Ovary (tissue), 9 donors: ENCODE measurements around the gene RRAS2. TPM values are rescaled to one million over a fixed set of nuclear protein-coding genes. Genes with fewer than 3 reads are reported as not detected.
"Not testable (repeated sequence)": the region's sequence is repeated elsewhere in the genome, so short reads cannot be mapped to it uniquely, and the experiment has no call there.

ENCODE experiments used
- DNase-seq, 5 donors: peaks; one replicate each; pipeline ENCODE4 v3.0.0-alpha.2; 2019 to 2020
- H3K27ac ChIP-seq, 2 donors: fragments of 200-600 bp; one replicate each; pipeline versions ENCODE4 v1.5.1 to v1.8.0; 2019 to 2022
- H3K27me3 ChIP-seq: fragments of 200-600 bp; one replicate; pipeline ENCODE4 v1.8.0; 2022
- H3K36me3 ChIP-seq: fragments of 200-600 bp; sonication (generic); one replicate; pipeline ENCODE4 v1.5.1; 2019
- H3K4me1 ChIP-seq: one replicate; pipeline ENCODE4 v1.8.1; 2013; ENCODE audit warnings: mild to moderate bottlenecking, moderate library complexity; ENCODE audit not compliant: insufficient read depth
- H3K4me3 ChIP-seq: fragments of 200-600 bp; sonication (generic); one replicate; pipeline ENCODE4 v1.5.1; 2017
- H3K9me3 ChIP-seq, 2 donors: fragments of 200-600 bp in 1 of 2; sonication (generic) in 1 of 2; one replicate each; pipeline versions ENCODE4 v1.5.1 to v1.8.1; 2013 to 2019; ENCODE audit warnings: mild to moderate bottlenecking in 1 of 2, moderate library complexity in 1 of 2
- CTCF ChIP-seq, 3 donors: fragments of 450-650 bp in 2 of 3; fragments of 200-600 bp in 1 of 3; IDR thresholded peaks; one replicate each; pipeline versions ENCODE4 v1.5.1 to v1.8.0; 2016 to 2022; ENCODE audit warnings: antibody characterized with exemption in 3 of 3, mild to moderate bottlenecking in 1 of 3
- EP300 ChIP-seq: sonication (generic); formaldehyde crosslinking; IDR thresholded peaks from one replicate; pipeline ENCODE4 v1.6.1; 2017; ENCODE audit warnings: antibody characterized with exemption
- POLR2A ChIP-seq: fragments of 450-650 bp; IDR thresholded peaks from one replicate; pipeline ENCODE4 v1.6.1; 2017; ENCODE audit warnings: antibody characterized with exemption, mild to moderate bottlenecking, moderate library complexity
- WGBS, 3 donors: extraction: QIAGEN DNeasy Blood & Tissue Kit in 1 of 3; methylation state at CpG; one replicate each; pipeline versions ENCODE4 v1.1.5 to v1.1.7; 2013 to 2017; 5-methylcytosine and 5-hydroxymethylcytosine counted together
- intact Hi-C, 4 donors: fragments of 100-400 bp; cut with DNase I; formaldehyde crosslinking; loops; one replicate each; pipeline versions ENCODE4 v1.11.0 to v1.15.1; 2022 to 2023
- polyA plus RNA-seq, 2 donors: library from polyadenylated mRNA; stranded (reverse); fragments of 200-250 nt in 1 of 2; fragments of 350-450 nt in 1 of 2; fragmentation: Illumina TruSeq in 1 of 2; extraction: RNeasy Lipid Tissue Mini Kit (QIAGEN cat#74804) in 1 of 2; gene quantifications; one replicate each; pipeline ENCODE4 v1.2.3, GENCODE V29; 2013 to 2014
- total RNA-seq, 7 donors: library from RNA; depleted of rRNA in 2 of 7; stranded (reverse); fragments of >200 nt in 2 of 7; fragmentation: NEBNext Ultra II Directional in 3 of 7; extraction: Animal tissue kit (Norgen Biotek cat#: 25700) in 3 of 7; gene quantifications; one replicate each; pipeline versions ENCODE4 v1.1.0 to v1.2.4, GENCODE V29; 2016 to 2023
- donor health status: DM: no; HTN: no; CAD: no; lungs with moderate emphysema.
- donor health status: DM: no; HTN: no; CAD: no.
- donor health status: Bipolar disorder and iron deficiency.
- donor health status: DM: yes; HTN: yes; CAD: no.
- donor health status: DM: no; HTN: no; CAD: no.
- donor health status: DM: yes; HTN: yes; CAD: no.

Gene RRAS2
- total and polyA plus RNA-seq, 9 donors, result 25.7 to 45.2 (median 34.8) TPM

GRCh38 chr11:14255238-14255534, 103.8 kb downstream of the RRAS2 start:
- intact Hi-C loops, result no loop called here
- no peak overlapping the region for H3K27ac ChIP-seq
- 3% methylated on average over 2 of the region's 2 CpGs for WGBS, 3 donors
- no peak for DNase-seq
- TF ChIP-seq CTCF (IDR thresholded peaks at IDR 0.05) (no peak), EP300 (no peak), POLR2A (no peak)
- no peaks in the 10 kb centered on the region for H3K9me3 ChIP-seq
- no peak overlapping the region for H3K4me3 ChIP-seq
- no peaks in the 10 kb centered on the region for H3K36me3 ChIP-seq
- peaks cover 6% of the 10 kb centered on the region for H3K4me1 ChIP-seq
- no peaks in the 10 kb centered on the region for H3K27me3 ChIP-seq

GRCh38 chr11:14254533-14255237, 104.3 kb downstream of the RRAS2 start:
- WGBS, 3 donors, result 87 to 88% (median 88%) methylated on average over 13 of the region's 13 CpGs
- no peak for DNase-seq
- intact Hi-C loops, result no loop called here

GRCh38 chr11:14253840-14254239, 105.1 kb downstream of the RRAS2 start:
- 32 to 56% (median 50%) methylated on average over 5 of the region's 5 CpGs for WGBS, 3 donors

More at GRCh38 chr11:14254533-14255237, 104.3 kb downstream of the RRAS2 start:
- no peaks in the 10 kb centered on the region for H3K9me3 ChIP-seq
- H3K4me1 ChIP-seq, result peaks cover 6% of the 10 kb centered on the region
- no peak for TF ChIP-seq EP300
- no peak for TF ChIP-seq POLR2A
- no peak for TF ChIP-seq CTCF (IDR thresholded peaks at IDR 0.05)
- H3K27me3 ChIP-seq, result no peaks in the 10 kb centered on the region
- no peak overlapping the region for H3K4me3 ChIP-seq
- H3K36me3 ChIP-seq, result no peaks in the 10 kb centered on the region
- H3K27ac ChIP-seq, result no peak overlapping the region

GRCh38 chr11:14253421-14253820, 105.6 kb downstream of the RRAS2 start:
- Histone ChIP-seq H3K36me3 (no peaks in the 10 kb centered on the region), H3K4me3 (no peak overlapping the region), H3K27ac (no peak overlapping the region), H3K9me3 (no peaks in the 10 kb centered on the region), H3K4me1 (peaks cover 6% of the 10 kb centered on the region), H3K27me3 (no peaks in the 10 kb centered on the region)
- peak in 1 of 5 donors; percentile 29 for DNase-seq
- TF ChIP-seq CTCF (IDR thresholded peaks at IDR 0.05) (no peak), POLR2A (no peak), EP300 (no peak)
- WGBS, 3 donors, result 17 to 44% (median 26%) methylated on average over 2 of the region's 2 CpGs
- intact Hi-C loops, result no loop called here

More at GRCh38 chr11:14253840-14254239, 105.1 kb downstream of the RRAS2 start:
- DNase-seq, result no peak
- TF ChIP-seq CTCF (IDR thresholded peaks at IDR 0.05) (no peak), POLR2A (no peak), EP300 (no peak)
- intact Hi-C loops, result no loop called here
- Histone ChIP-seq H3K9me3 (no peaks in the 10 kb centered on the region), H3K4me1 (peaks cover 6% of the 10 kb centered on the region), H3K27me3 (no peaks in the 10 kb centered on the region), H3K27ac (no peak overlapping the region), H3K4me3 (no peak overlapping the region), H3K36me3 (no peaks in the 10 kb centered on the region)

GRCh38 chr11:14252501-14252900, 106.5 kb downstream of the RRAS2 start:
- DNase-seq, H3K36me3 ChIP-seq, H3K4me1 ChIP-seq, H3K9me3 ChIP-seq, H3K27ac ChIP-seq, H3K4me3 ChIP-seq, H3K27me3 ChIP-seq, intact Hi-C loops: not testable (repeated sequence)
- WGBS, 3 donors, result 94 to 98% (median 98%) methylated on average over 5 to 9 of the region's 12 CpGs
